AG10803 (cell line): ENCODE data around the gene WASL.
A peak's percentile ranks its signal among the peaks of the same experiment; 100 is the strongest.

Experiments used
- DNase-seq: peaks from one replicate; pipeline ENCODE4 v3.0.0; 2010; ENCODE audit warnings: low read depth
- H3K4me3 ChIP-seq: 2 replicates; pipeline ENCODE4 v1.5.1; 2011; ENCODE audit warnings: mild to moderate bottlenecking, low read length, control low read depth
- CTCF ChIP-seq: conservative IDR thresholded peaks from 2 replicates; pipeline ENCODE4 v1.5.1; 2011; ENCODE audit warnings: mild to moderate bottlenecking, low read length, control low read depth, inconsistent platforms

The WASL gene

GRCh38 chr7:123643495-123644441, 105.0 kb downstream of the WASL start:
- TF ChIP-seq CTCF: no peak
- H3K4me3 ChIP-seq: peak overlapping the region; percentile 37
- peak; percentile 43 for DNase-seq

GRCh38 chr7:123641901-123642300, 106.9 kb downstream of the WASL start:
- no peak for DNase-seq
- TF ChIP-seq CTCF: no peak
- no peak overlapping the region for H3K4me3 ChIP-seq

- TF ChIP-seq CTCF: no peak
- no peak overlapping the region for H3K4me3 ChIP-seq
- no peak for DNase-seq
Measured at GRCh38 chr7:123640583-123640982, 108.2 kb downstream of the WASL start.

- DNase-seq: no peak
- no peak overlapping the region for H3K4me3 ChIP-seq
- TF ChIP-seq CTCF: no peak
Measured at GRCh38 chr7:123639631-123640030, 109.2 kb downstream of the WASL start.

GRCh38 chr7:123637878-123638277, 110.9 kb downstream of the WASL start:
- DNase-seq: no peak
- H3K4me3 ChIP-seq: no peak overlapping the region
- TF ChIP-seq CTCF: no peak

GRCh38 chr7:123637203-123637602, 111.6 kb downstream of the WASL start:
- DNase-seq: no peak
- H3K4me3 ChIP-seq: no peak overlapping the region
- TF ChIP-seq CTCF: 0 out of 2 replicates have a peak, but pooled peaks have one; percentile 5
